Measurements from ENCODE around the gene PSD2.

PSD2 gene

GRCh38 chr5:139861021-139861888 lies 65.6 kb downstream of the PSD2 start:
- no peak for TF ChIP-seq TAF1 (IDR thresholded peaks at IDR 0.05; ENCODE audit: borderline replicate concordance, insufficient read depth, low read length)
- TF ChIP-seq FOXP2 (optimal IDR thresholded peaks at IDR 0.05; ENCODE audit: borderline replicate concordance, extremely low read depth, extremely low read length, insufficient read depth), result no peak
- TF ChIP-seq SIN3A (IDR thresholded peaks at IDR 0.05; ENCODE audit: borderline replicate concordance, insufficient read depth, low read length), result no peak
- no peak for TF ChIP-seq POLR2AphosphoS5 (IDR thresholded peaks at IDR 0.05; ENCODE audit: low read depth, low read length)
- TF ChIP-seq, protein P1, sequence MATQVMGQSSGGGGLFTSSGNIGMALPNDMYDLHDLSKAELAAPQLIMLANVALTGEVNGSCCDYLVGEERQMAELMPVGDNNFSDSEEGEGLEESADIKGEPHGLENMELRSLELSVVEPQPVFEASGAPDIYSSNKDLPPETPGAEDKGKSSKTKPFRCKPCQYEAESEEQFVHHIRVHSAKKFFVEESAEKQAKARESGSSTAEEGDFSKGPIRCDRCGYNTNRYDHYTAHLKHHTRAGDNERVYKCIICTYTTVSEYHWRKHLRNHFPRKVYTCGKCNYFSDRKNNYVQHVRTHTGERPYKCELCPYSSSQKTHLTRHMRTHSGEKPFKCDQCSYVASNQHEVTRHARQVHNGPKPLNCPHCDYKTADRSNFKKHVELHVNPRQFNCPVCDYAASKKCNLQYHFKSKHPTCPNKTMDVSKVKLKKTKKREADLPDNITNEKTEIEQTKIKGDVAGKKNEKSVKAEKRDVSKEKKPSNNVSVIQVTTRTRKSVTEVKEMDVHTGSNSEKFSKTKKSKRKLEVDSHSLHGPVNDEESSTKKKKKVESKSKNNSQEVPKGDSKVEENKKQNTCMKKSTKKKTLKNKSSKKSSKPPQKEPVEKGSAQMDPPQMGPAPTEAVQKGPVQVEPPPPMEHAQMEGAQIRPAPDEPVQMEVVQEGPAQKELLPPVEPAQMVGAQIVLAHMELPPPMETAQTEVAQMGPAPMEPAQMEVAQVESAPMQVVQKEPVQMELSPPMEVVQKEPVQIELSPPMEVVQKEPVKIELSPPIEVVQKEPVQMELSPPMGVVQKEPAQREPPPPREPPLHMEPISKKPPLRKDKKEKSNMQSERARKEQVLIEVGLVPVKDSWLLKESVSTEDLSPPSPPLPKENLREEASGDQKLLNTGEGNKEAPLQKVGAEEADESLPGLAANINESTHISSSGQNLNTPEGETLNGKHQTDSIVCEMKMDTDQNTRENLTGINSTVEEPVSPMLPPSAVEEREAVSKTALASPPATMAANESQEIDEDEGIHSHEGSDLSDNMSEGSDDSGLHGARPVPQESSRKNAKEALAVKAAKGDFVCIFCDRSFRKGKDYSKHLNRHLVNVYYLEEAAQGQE (IDR thresholded peaks at IDR 0.05; ENCODE audit: insufficient read depth in 1 of 2, low read depth in 2 of 2, low read length in 2 of 2), result no peak

- TF ChIP-seq FOXP2 (optimal IDR thresholded peaks at IDR 0.05; ENCODE audit: borderline replicate concordance, extremely low read depth, extremely low read length, insufficient read depth) (no peak), POLR2AphosphoS5 (IDR thresholded peaks at IDR 0.05; ENCODE audit: low read depth, low read length) (no peak), SIN3A (IDR thresholded peaks at IDR 0.05; ENCODE audit: borderline replicate concordance, insufficient read depth, low read length) (no peak), TAF1 (IDR thresholded peaks at IDR 0.05; ENCODE audit: borderline replicate concordance, insufficient read depth, low read length) (no peak)
- TF ChIP-seq, protein P1 (IDR thresholded peaks at IDR 0.05; ENCODE audit: insufficient read depth in 1 of 2, low read depth in 2 of 2, low read length in 2 of 2), result no peak
Measured at GRCh38 chr5:139861889-139862207, 66.2 kb downstream of the PSD2 start.

- TF ChIP-seq, protein P1 (IDR thresholded peaks at IDR 0.05; ENCODE audit: insufficient read depth in 1 of 2, low read depth in 2 of 2, low read length in 2 of 2), result no peak
- TF ChIP-seq TAF1 (IDR thresholded peaks at IDR 0.05; ENCODE audit: borderline replicate concordance, insufficient read depth, low read length), result no peak
- no peak for TF ChIP-seq POLR2AphosphoS5 (IDR thresholded peaks at IDR 0.05; ENCODE audit: low read depth, low read length)
- TF ChIP-seq FOXP2 (optimal IDR thresholded peaks at IDR 0.05; ENCODE audit: borderline replicate concordance, extremely low read depth, extremely low read length, insufficient read depth), result no peak
- no peak for TF ChIP-seq SIN3A (IDR thresholded peaks at IDR 0.05; ENCODE audit: borderline replicate concordance, insufficient read depth, low read length)
Measured at GRCh38 chr5:139862313-139862712, 66.7 kb downstream of the PSD2 start.

DNA sequence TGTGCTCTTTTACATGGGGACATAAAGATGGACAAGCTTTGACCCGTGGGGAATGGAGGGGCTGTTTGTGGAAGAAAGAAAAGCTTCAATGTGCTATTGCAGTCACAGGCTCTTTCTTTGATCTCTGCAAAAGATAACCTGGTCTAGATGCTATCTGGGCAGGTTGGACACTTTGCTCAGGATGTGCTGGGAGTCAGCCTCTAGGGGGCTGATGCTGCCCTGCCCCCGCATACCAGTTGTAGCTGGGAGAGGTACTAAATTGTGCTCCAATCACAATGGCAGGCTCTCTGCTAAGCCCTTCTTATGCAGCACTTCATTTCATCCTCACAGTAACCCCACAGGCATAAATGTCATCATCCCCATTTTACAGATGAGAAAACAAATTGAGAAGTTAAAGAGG lies 67.2 kb downstream of the PSD2 start:
- TF ChIP-seq SIN3A (IDR thresholded peaks at IDR 0.05; ENCODE audit: borderline replicate concordance, insufficient read depth, low read length) (no peak), FOXP2 (optimal IDR thresholded peaks at IDR 0.05; ENCODE audit: borderline replicate concordance, extremely low read depth, extremely low read length, insufficient read depth) (no peak), TAF1 (IDR thresholded peaks at IDR 0.05; ENCODE audit: borderline replicate concordance, insufficient read depth, low read length) (no peak), POLR2AphosphoS5 (IDR thresholded peaks at IDR 0.05; ENCODE audit: low read depth, low read length) (no peak)
- TF ChIP-seq, protein P1 (IDR thresholded peaks at IDR 0.05; ENCODE audit: insufficient read depth in 1 of 2, low read depth in 2 of 2, low read length in 2 of 2), result no peak
